GM10266 (cell line): ENCODE results near the gene PITPNC1.
A peak's percentile ranks its signal among the peaks of the same experiment; 100 is the strongest.

Experiments
- DNase-seq: peaks from one replicate; pipeline ENCODE4 v3.0.0; 2012; ENCODE audit errors: extremely low spot score
- TF ChIP-seq, protein P1 (sequence below): IDR thresholded peaks from 2 replicates; pipeline ENCODE4 v1.5.1; 2012; ENCODE audit warnings: mild to moderate bottlenecking, low read depth; ENCODE audit not compliant: control insufficient read depth, insufficient read depth; ENCODE audit errors: missing control alignments

PITPNC1 gene

DNA sequence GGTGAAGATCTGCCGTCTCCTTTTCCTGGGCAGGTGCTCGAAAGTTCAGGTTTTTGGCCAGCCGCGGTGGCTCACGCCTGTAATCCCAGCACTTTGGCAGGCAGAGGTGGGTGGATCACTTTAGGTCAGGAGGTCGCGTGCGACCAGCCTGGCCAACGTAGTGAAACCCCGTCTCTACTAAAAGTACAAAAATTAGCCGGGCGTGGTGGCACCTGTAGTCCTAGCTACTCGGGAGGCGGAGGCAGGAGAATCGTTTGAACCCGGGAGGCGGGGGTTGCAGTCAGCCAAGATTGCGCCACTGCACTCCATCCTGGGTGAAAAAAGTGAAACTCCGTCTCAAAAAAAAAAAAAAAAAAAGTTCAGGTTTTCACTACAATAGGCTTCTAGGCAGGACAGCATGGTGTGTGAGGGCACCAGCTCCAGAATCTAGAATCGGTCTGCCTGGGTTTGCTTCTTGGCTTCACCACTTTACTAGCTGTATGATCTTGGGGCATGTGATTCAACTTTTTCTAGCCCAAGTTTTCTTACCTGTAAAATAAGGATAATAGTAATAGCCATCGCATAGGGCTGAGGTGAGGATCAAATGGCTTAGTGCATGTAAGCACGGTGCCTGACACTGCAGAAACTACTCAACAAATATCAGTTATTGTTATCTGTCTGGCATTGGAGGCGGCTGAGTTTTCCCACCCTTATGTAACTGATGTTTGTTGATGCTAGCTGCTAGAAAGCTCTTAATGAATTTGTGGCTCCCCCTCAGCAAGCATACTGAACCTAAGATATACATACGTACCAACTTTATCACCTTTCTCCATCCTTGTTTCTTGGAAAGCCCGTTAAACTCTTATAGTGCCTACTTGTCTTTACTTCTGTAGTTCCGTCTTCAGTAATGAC is 12.0 kb upstream of the PITPNC1 start:
- no peak for DNase-seq
- TF ChIP-seq, protein P1, sequence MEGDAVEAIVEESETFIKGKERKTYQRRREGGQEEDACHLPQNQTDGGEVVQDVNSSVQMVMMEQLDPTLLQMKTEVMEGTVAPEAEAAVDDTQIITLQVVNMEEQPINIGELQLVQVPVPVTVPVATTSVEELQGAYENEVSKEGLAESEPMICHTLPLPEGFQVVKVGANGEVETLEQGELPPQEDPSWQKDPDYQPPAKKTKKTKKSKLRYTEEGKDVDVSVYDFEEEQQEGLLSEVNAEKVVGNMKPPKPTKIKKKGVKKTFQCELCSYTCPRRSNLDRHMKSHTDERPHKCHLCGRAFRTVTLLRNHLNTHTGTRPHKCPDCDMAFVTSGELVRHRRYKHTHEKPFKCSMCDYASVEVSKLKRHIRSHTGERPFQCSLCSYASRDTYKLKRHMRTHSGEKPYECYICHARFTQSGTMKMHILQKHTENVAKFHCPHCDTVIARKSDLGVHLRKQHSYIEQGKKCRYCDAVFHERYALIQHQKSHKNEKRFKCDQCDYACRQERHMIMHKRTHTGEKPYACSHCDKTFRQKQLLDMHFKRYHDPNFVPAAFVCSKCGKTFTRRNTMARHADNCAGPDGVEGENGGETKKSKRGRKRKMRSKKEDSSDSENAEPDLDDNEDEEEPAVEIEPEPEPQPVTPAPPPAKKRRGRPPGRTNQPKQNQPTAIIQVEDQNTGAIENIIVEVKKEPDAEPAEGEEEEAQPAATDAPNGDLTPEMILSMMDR: no peak

DNA sequence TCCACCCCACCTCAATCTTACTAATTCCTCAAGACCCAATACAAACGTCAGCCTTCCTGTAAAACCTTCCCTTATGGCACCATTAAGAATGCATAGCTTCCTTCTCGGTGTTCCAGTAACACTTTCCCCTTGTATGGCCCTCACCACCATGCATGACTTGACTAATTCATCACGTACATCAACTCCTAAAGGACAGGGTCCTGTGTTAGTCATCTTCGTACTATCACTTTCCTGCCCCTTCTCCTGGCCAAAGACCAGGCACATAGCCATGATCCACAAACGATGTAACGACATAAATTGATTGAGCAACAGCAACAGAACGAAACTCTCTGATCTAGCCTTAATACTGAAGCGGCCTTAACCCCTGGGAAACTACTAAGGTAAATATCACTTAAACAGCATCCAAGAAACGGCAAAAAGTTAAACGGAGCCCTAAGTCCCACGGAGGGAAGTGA is 11.3 kb upstream of the PITPNC1 start:
- TF ChIP-seq, protein P1: no peak
- no peak for DNase-seq

DNA sequence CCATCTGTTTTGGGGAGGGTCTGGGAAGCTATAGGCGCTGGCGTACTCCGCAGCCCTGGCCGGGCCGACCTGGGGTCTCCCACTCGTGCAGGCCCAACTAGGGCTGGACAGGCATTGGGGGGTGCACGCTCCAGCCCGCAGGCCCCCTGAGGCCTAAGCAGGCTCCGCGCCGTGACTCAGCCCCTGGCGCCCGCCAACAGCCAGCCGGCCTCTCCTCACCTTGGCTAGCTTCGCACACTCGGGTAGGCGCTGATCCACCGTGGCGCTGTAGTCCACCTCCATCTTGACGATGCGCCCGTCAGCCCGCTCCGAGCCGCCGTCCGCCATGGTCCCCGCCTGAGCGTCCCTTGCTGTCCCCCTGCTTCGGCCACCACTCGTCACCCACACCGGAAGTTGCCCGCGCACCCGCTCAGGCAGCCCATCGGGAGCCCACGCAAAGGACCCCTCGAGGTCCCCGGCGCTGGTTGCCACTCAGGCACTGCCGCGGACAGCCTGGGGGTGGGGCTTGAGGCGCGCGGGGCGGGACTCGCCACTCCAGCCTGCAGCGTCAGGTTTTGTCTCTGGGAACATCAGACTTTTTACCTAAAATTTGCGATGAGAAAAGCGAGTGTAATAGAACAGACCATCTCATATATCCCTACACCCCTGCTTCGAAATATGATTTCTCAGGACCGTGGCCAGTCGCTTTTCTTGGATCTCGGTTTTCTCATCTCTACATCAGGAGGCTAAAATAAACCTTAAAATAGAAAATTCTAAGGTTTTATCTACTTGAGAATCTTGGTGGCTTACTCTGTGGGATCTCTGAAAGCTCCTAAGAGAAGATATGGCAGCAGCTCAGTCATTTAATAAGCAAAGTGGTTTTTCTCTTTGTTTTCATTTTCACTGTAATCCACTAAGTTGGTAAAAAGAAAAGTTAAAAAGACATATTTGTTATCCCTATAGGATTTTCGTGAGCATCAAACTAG is 10.6 kb upstream of the PITPNC1 start, which contains the start of gene PSMD12:
Gene PSMD12, minus strand, starts transcription at position 385 of the 965 bp plus-strand sequence. Its CDS starts 58 bp downstream, at position 327.
- peak; percentile 91 for DNase-seq
- TF ChIP-seq, protein P1: no peak

DNA sequence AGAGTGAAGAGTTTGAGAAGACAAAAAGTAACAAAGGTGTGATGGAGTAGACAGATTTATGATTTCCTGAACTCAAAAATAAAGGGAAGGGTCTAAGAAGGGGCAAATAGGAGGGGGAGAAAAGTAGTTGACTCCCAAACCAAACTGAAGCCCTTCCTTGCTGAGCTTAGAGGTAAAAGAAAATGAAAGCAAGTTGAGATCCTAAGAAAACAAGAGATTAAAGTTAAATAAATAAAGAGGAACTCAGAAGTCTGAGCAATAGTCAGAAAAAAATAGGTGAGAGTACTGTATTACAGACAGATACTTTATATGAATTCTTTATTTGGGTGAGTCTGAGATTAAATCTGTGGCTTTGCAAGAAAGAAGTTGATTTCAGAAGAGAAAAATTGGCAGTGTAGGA is 7.4 kb upstream of the PITPNC1 start:
- TF ChIP-seq, protein P1: no peak
- DNase-seq: no peak

DNA sequence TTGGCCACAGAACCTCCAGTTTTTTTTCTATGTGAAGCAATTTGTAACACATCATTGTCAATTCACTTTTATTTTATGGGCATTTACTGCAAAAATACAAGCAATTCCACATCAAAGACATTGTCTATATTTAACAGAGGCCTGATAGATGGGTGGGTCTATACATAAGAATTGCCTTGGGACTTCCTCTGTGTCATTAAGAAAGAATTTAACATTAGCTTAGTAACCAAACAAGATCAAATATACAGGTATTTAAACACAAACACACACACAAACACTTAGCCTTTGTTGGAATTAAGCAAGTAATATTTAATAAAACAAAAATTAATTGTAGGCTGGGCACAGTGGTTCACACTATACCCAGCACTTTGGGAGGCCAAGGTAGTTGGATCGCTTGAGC is 4.3 kb upstream of the PITPNC1 start:
- DNase-seq: no peak
- TF ChIP-seq, protein P1: no peak

DNA sequence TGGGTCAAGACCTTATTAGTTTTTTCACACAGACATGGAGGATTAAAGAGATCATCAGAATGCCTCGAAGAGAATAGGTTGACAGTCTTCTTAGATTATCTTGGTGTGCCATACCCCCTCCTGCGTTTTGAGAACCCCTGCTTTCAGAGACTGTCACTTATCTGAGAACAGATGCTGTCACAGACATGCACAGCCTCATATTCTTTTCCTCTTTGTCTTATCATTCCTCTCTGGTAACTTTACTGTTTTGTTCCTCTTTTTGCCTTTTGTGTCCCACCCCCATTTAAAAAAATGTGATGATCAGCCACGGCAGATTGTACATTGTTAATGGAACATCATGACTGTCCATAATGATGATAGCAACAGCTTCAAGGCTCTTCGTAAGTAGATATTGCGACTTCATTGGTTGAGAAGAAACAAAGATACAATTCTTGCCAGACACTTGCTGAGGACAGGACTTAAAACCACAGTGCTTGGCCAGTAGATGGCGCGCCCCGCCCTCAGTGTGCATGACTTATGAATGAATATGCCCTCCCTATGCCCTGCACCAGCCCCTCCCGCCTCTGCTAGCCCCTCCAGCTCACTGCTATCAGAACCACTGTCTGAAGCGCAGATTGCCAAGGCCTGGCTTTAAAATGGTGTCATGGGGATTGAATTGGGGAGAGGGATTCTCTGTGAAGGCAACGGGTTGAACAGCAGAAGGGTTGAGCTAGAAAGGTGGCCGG is 2.6 kb upstream of the PITPNC1 start:
- DNase-seq: peak; percentile 77
- TF ChIP-seq, protein P1: peak; percentile 89
